HepG2 (cell line): Measurements from ENCODE around the gene G6PC2. TPM values are rescaled to one million over a fixed set of nuclear protein-coding genes. Genes with fewer than 3 reads are reported as not detected.

ENCODE experiments used
- ATAC-seq: fragments of 200-7000 bp; cut with Tn5 transposase; 3 replicates; pipeline ENCODE4 v1.9.1; 2020; ENCODE audit warnings: mild to moderate bottlenecking, moderate library complexity
- BruUV-seq: library from RNA; stranded (reverse); fragments of 400-500 nt; replicated peaks from 2 replicates; lab custom pipeline; 2021; lab: Mats Ljungman, UMichigan
- CTCF ChIA-PET: fragments of 300-600 bp; formaldehyde crosslinking; extraction: SDS; loops from one replicate; lab custom pipeline; 2021; ENCODE audit warnings: low total read pairs, inconsistent platforms, low intra/inter-chr PET ratio; lab: Yijun Ruan, JAX
- POLR2A ChIA-PET: fragments of 350-600 bp; sonication (Branson Sonifier 250); formaldehyde crosslinking; loops from one replicate; lab custom pipeline; 2020; ENCODE audit warnings: antibody characterized with exemption, inconsistent platforms; lab: Yijun Ruan, JAX
- DNase-seq: peaks from one replicate; pipeline ENCODE4 v3.0.0-alpha.2; 2015; ENCODE audit warnings: low spot score
- FAIRE-seq: peaks from 3 replicates; lab custom pipeline; 2011; peaks lifted over from hg19 to GRCh38; lab: Jason Lieb, UNC
- H2AFZ ChIP-seq: one replicate; pipeline ENCODE4 v1.6.1; 2011; ENCODE audit warnings: low read length, inconsistent platforms
- H3K27ac ChIP-seq: fragments of 300-600 bp; 3 replicates; pipeline ENCODE4 v1.8.0; 2011; ENCODE audit warnings: mixed run types, mild to moderate bottlenecking, mixed read lengths, low read length, inconsistent platforms; ENCODE audit not compliant: insufficient read depth; ENCODE audit errors: extremely low read length
- H3K27me3 ChIP-seq, 2 experiments: fragments of 200-600 bp in 1 of 2; 2 replicates in 1 of 2; 3 replicates in 1 of 2; pipeline versions ENCODE4 v1.6.0 to v1.8.0; 2011; ENCODE audit warnings: low read length in 2 of 2, mild to moderate bottlenecking in 2 of 2, moderate library complexity in 2 of 2, inconsistent platforms in 1 of 2; ENCODE audit not compliant: insufficient read depth in 2 of 2, control insufficient read depth in 1 of 2
- H3K36me3 ChIP-seq, 2 experiments: fragments of 200-600 bp in 1 of 2; replicated peaks in 1 of 2; 2 replicates in 1 of 2; 3 replicates in 1 of 2; pipeline versions ENCODE4 v1.5.1 to v1.8.0; 2011; ENCODE audit warnings: low read length in 2 of 2, inconsistent platforms in 1 of 2; ENCODE audit not compliant: insufficient read depth in 2 of 2, control insufficient read depth in 1 of 2
- H3K4me1 ChIP-seq: 2 replicates; pipeline ENCODE4 v1.5.1; 2012; ENCODE audit warnings: low read length, inconsistent platforms; ENCODE audit not compliant: insufficient read depth
- H3K4me2 ChIP-seq: 2 replicates; pipeline ENCODE4 v1.6.0; 2011; ENCODE audit warnings: low read depth, low read length, inconsistent platforms
- H3K4me3 ChIP-seq, 3 experiments: fragments of 200-600 bp in 1 of 3; sonication (generic), shearing (Covaris generic) in 1 of 3; replicated peaks in 1 of 3; 2 replicates each; pipeline ENCODE4 v1.5.1; 2011 to 2016; ENCODE audit warnings: low read length in 3 of 3, inconsistent platforms in 2 of 3, low read depth in 2 of 3, mild to moderate bottlenecking in 2 of 3, control low read depth in 1 of 3, mixed read lengths in 1 of 3; ENCODE audit not compliant: insufficient read depth in 1 of 3
- H3K79me2 ChIP-seq: one replicate; pipeline ENCODE4 v1.6.1; 2011; ENCODE audit warnings: low read length, inconsistent platforms; ENCODE audit not compliant: insufficient read depth
- H3K9ac ChIP-seq: 2 replicates; pipeline ENCODE4 v1.6.0; 2011; ENCODE audit warnings: mild to moderate bottlenecking, low read depth, low read length, inconsistent platforms; ENCODE audit not compliant: insufficient read depth
- H3K9me3 ChIP-seq: 2 replicates; pipeline ENCODE4 v1.5.1; 2012; ENCODE audit warnings: mild to moderate bottlenecking, low read length
- H4K20me1 ChIP-seq: 2 replicates; pipeline ENCODE4 v1.6.0; 2011; ENCODE audit warnings: inconsistent platforms, mild to moderate bottlenecking, low read length, moderate library complexity; ENCODE audit not compliant: insufficient read depth
- ATAD3A ChIP-seq: sonication (generic); formaldehyde crosslinking; IDR thresholded peaks from 2 replicates; pipeline ENCODE4 v1.4.0; 2020; ENCODE audit warnings: missing genetic modification reagents
- EEA1 ChIP-seq: sonication (generic); formaldehyde crosslinking; IDR thresholded peaks from 2 replicates; pipeline ENCODE4 v1.5.1; 2020; ENCODE audit warnings: mild to moderate bottlenecking, missing genetic modification reagents, borderline replicate concordance
- SNAPC2 ChIP-seq: sonication (generic); formaldehyde crosslinking; IDR thresholded peaks from 2 replicates; pipeline ENCODE4 v1.8.1; 2022; ENCODE audit warnings: mild to moderate bottlenecking, missing genetic modification reagents
- ZNF33B ChIP-seq: sonication (generic); formaldehyde crosslinking; IDR thresholded peaks from 2 replicates; pipeline ENCODE4 v1.5.1; 2020; ENCODE audit warnings: mild to moderate bottlenecking, missing genetic modification reagents
- ZNF616 ChIP-seq: sonication (generic); formaldehyde crosslinking; IDR thresholded peaks from 2 replicates; pipeline ENCODE4 v1.5.0; 2020; ENCODE audit warnings: low read depth, mild to moderate bottlenecking, missing genetic modification reagents
- WGBS: methylation state at CpG from one replicate; pipeline ENCODE4 v1.1.6; 2017; ENCODE audit warnings: low lambda C conversion rate; 5-methylcytosine and 5-hydroxymethylcytosine counted together
- in situ Hi-C: cut with HindIII; loops from 2 replicates; pipeline ENCODE4 v1.10.0; 2017; ENCODE audit warnings: low pct_unique_long_range_greater_than_20kb; ENCODE audit not compliant: extremely low pct_ligation_motif_present
- intact Hi-C: fragments of 100-400 bp; cut with micrococcal nuclease; formaldehyde crosslinking; loops from one replicate; pipeline ENCODE4 v1.10.0; 2022; ENCODE audit not compliant: unreplicated experiment
- polyA plus RNA-seq, 8 experiments: library from polyadenylated mRNA; depleted of rRNA in 3 of 8; stranded (reverse) in 7 of 8; unstranded in 1 of 8; fragments of >200 nt; fragmentation: Illumina TruSeq in 4 of 8; extraction: Trizol in 4 of 8; gene quantifications; 2 replicates each; pipeline versions ENCODE4 v1.2.1 to v1.2.3, GENCODE V29; 2011 to 2016; ENCODE audit warnings: low read depth in 4 of 8, missing spikeins in 1 of 8, mixed read lengths in 1 of 8; ENCODE audit not compliant: insufficient read depth in 1 of 8
- total RNA-seq, 5 experiments: library from RNA; depleted of rRNA; stranded (reverse); fragments of >200 nt; fragmentation: Illumina TruSeq; extraction: Trizol; gene quantifications; 2 replicates each; pipeline ENCODE4 v1.2.3, GENCODE V29; 2016; ENCODE audit warnings: low read depth in 1 of 5
- TF ChIP-seq, protein P1 (sequence below): sonication (generic); formaldehyde crosslinking; IDR thresholded peaks from 2 replicates; pipeline ENCODE4 v1.4.0; 2020; ENCODE audit warnings: mild to moderate bottlenecking, missing genetic modification reagents
- TF ChIP-seq, protein P2 (sequence below): sonication (generic); formaldehyde crosslinking; IDR thresholded peaks from 2 replicates; pipeline ENCODE4 v1.8.0; 2022; ENCODE audit warnings: mild to moderate bottlenecking, missing genetic modification reagents
- TF ChIP-seq, protein P3 (sequence below): sonication (generic); formaldehyde crosslinking; conservative IDR thresholded peaks from 2 replicates; pipeline ENCODE4 v1.8.0; 2022; ENCODE audit warnings: missing genetic modification reagents
- TF ChIP-seq, protein P4 (sequence below): sonication (generic); IDR thresholded peaks from 2 replicates; pipeline ENCODE4 v1.6.1; 2016; ENCODE audit warnings: low read depth, borderline replicate concordance

The G6PC2 gene
- total and polyA plus RNA-seq, 2 of the 13 experiments (the other 11 are each of a cell fraction or from before 2014, with no cell fraction given), result not detected

DNA sequence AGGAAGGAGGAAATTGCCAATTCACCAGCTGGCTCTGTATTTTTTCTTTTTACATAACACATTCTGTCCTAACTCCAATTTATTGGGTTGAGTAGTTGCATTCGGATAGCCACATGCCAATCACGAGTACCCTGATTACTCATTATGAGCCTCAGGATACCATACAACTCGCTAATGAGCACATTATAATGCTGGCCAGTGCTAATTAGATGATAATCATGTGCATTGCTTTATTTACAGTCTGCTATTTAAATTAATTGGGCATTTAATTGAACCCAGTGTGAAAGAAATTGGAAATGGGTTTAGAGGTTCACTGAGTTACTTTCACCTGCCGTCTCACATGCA lies 15.2 kb downstream of the G6PC2 start:
- FAIRE-seq (no peak), DNase-seq (no peak), ATAC-seq (no peak)
- WGBS, result 7% methylated on average over 4 of the region's 4 CpGs
- Histone ChIP-seq H3K4me2 (no peak overlapping the region), H3K27ac (no peak overlapping the region), H3K36me3 (no peaks in the 10 kb centered on the region), H3K4me3 (no peak overlapping the region), H2AFZ (no peak overlapping the region), H3K9ac (no peak overlapping the region), H3K4me1 (no peaks in the 10 kb centered on the region), H3K79me2 (no peaks in the 10 kb centered on the region), H4K20me1 (no peaks in the 10 kb centered on the region), H3K9me3 (no peaks in the 10 kb centered on the region), H3K27me3 (peaks cover 0 to 34% of the 10 kb centered on the region in 2 experiments; a peak in 3 of 5 replicates)
- POLR2A ChIA-PET, result no interaction called here
- TF ChIP-seq, protein P1, sequence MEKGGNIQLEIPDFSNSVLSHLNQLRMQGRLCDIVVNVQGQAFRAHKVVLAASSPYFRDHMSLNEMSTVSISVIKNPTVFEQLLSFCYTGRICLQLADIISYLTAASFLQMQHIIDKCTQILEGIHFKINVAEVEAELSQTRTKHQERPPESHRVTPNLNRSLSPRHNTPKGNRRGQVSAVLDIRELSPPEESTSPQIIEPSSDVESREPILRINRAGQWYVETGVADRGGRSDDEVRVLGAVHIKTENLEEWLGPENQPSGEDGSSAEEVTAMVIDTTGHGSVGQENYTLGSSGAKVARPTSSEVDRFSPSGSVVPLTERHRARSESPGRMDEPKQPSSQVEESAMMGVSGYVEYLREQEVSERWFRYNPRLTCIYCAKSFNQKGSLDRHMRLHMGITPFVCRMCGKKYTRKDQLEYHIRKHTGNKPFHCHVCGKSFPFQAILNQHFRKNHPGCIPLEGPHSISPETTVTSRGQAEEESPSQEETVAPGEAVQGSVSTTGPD (CRISPR knock-in tag), result no peak
- TF ChIP-seq, protein P2, sequence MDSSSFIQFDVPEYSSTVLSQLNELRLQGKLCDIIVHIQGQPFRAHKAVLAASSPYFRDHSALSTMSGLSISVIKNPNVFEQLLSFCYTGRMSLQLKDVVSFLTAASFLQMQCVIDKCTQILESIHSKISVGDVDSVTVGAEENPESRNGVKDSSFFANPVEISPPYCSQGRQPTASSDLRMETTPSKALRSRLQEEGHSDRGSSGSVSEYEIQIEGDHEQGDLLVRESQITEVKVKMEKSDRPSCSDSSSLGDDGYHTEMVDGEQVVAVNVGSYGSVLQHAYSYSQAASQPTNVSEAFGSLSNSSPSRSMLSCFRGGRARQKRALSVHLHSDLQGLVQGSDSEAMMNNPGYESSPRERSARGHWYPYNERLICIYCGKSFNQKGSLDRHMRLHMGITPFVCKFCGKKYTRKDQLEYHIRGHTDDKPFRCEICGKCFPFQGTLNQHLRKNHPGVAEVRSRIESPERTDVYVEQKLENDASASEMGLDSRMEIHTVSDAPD (CRISPR knock-in tag), result no peak
- TF ChIP-seq, protein P3, sequence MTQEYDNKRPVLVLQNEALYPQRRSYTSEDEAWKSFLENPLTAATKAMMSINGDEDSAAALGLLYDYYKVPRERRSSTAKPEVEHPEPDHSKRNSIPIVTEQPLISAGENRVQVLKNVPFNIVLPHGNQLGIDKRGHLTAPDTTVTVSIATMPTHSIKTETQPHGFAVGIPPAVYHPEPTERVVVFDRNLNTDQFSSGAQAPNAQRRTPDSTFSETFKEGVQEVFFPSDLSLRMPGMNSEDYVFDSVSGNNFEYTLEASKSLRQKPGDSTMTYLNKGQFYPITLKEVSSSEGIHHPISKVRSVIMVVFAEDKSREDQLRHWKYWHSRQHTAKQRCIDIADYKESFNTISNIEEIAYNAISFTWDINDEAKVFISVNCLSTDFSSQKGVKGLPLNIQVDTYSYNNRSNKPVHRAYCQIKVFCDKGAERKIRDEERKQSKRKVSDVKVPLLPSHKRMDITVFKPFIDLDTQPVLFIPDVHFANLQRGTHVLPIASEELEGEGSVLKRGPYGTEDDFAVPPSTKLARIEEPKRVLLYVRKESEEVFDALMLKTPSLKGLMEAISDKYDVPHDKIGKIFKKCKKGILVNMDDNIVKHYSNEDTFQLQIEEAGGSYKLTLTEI (CRISPR knock-in tag), result no peak
- no peak for TF ChIP-seq EEA1 (CRISPR knock-in tag)
- no peak for TF ChIP-seq SNAPC2
- no peak for TF ChIP-seq ZNF33B (CRISPR knock-in tag)
- TF ChIP-seq ZNF616 (CRISPR knock-in tag), result no peak
- TF ChIP-seq, protein P4, sequence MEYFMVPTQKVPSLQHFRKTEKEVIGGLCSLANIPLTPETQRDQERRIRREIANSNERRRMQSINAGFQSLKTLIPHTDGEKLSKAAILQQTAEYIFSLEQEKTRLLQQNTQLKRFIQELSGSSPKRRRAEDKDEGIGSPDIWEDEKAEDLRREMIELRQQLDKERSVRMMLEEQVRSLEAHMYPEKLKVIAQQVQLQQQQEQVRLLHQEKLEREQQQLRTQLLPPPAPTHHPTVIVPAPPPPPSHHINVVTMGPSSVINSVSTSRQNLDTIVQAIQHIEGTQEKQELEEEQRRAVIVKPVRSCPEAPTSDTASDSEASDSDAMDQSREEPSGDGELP, result no peak
- TF ChIP-seq ATAD3A (CRISPR knock-in tag), result no peak
- BruUV-seq, result no TSS peak
- CTCF ChIA-PET, result no interaction called here
- intact Hi-C loops, result no loop called here
- in situ Hi-C loops, result loop anchor here (5.0 to 25.0 kb wide), 2 partner anchors 139 to 779 kb away; no protein-coding TSS in a partner anchor
